Osteoblast (primary cell): Measurements from ENCODE around the gene DTHD1. TPM values are rescaled to one million over a fixed set of nuclear protein-coding genes. Genes with fewer than 3 reads are reported as not detected.

Source experiments
- DNase-seq: peaks from one replicate; pipeline ENCODE4 v3.0.0; 2011; ENCODE audit warnings: low spot score, mixed read lengths; ENCODE audit not compliant: insufficient read length; ENCODE audit errors: missing footprints
- H2AFZ ChIP-seq: 2 replicates; pipeline ENCODE4 v1.6.0; 2011; ENCODE audit warnings: mild to moderate bottlenecking, low read length
- H3K27ac ChIP-seq: 2 replicates; pipeline ENCODE4 v1.5.1; 2011; ENCODE audit warnings: mild to moderate bottlenecking, low read depth, low read length, moderate library complexity
- H3K27me3 ChIP-seq: 2 replicates; pipeline ENCODE4 v1.6.0; 2012; ENCODE audit warnings: mild to moderate bottlenecking, control low read depth, inconsistent platforms, low read length, moderate library complexity; ENCODE audit not compliant: insufficient read depth
- H3K36me3 ChIP-seq: 2 replicates; pipeline ENCODE4 v1.5.1; 2011; ENCODE audit warnings: mild to moderate bottlenecking, low read length, control low read depth, moderate library complexity; ENCODE audit not compliant: insufficient read depth
- H3K4me1 ChIP-seq: 2 replicates; pipeline ENCODE4 v1.5.1; 2011; ENCODE audit warnings: mild to moderate bottlenecking, low read length, control low read depth, moderate library complexity; ENCODE audit not compliant: insufficient read depth
- H3K4me2 ChIP-seq: 2 replicates; pipeline ENCODE4 v1.6.0; 2011; ENCODE audit warnings: mild to moderate bottlenecking, low read length; ENCODE audit not compliant: insufficient read depth
- H3K4me3 ChIP-seq: fragments of 200-600 bp; sonication (generic); 3 replicates; pipeline ENCODE4 v1.5.1; 2012; ENCODE audit warnings: mild to moderate bottlenecking, low read length, inconsistent platforms; ENCODE audit not compliant: insufficient read depth
- H3K79me2 ChIP-seq: 2 replicates; pipeline ENCODE4 v1.6.0; 2012; ENCODE audit warnings: mild to moderate bottlenecking, low read length, control low read depth, inconsistent platforms; ENCODE audit not compliant: insufficient read depth
- H3K9me3 ChIP-seq: 2 replicates; pipeline ENCODE4 v1.5.1; 2011; ENCODE audit warnings: low read depth, low read length, control low read depth
- H4K20me1 ChIP-seq: 2 replicates; pipeline ENCODE4 v1.6.0; 2012; ENCODE audit warnings: mild to moderate bottlenecking, low read length, control low read depth; ENCODE audit not compliant: insufficient read depth
- CTCF ChIP-seq: IDR thresholded peaks from 2 replicates; pipeline ENCODE4 v1.5.1; 2011; ENCODE audit warnings: mild to moderate bottlenecking, low read depth, low read length, moderate library complexity; ENCODE audit errors: extremely low read depth
- total RNA-seq: library from RNA; depleted of rRNA; stranded (reverse); fragments of >200 nt; gene quantifications from 2 replicates; pipeline ENCODE4 v1.2.3, GENCODE V29; 2012

DTHD1 gene
- total RNA-seq, 1 donor: not detected

GRCh38 chr4:36285784-36286480, 4.5 kb downstream of the DTHD1 start:
- Histone ChIP-seq H3K4me1 (no peaks in the 10 kb centered on the region), H3K27me3 (no peaks in the 10 kb centered on the region), H4K20me1 (no peaks in the 10 kb centered on the region), H2AFZ (no peak overlapping the region), H3K27ac (no peak overlapping the region), H3K79me2 (no peaks in the 10 kb centered on the region), H3K9me3 (no peaks in the 10 kb centered on the region), H3K4me3 (no peak overlapping the region), H3K4me2 (no peak overlapping the region), H3K36me3 (no peaks in the 10 kb centered on the region)
- TF ChIP-seq CTCF: no peak
- DNase-seq: no peak

- TF ChIP-seq CTCF: no peak
- Histone ChIP-seq H3K36me3 (no peaks in the 10 kb centered on the region), H3K4me2 (no peak overlapping the region), H3K4me1 (no peaks in the 10 kb centered on the region), H3K27me3 (no peaks in the 10 kb centered on the region), H3K27ac (no peak overlapping the region), H3K4me3 (no peak overlapping the region), H2AFZ (no peak overlapping the region), H4K20me1 (no peaks in the 10 kb centered on the region), H3K9me3 (no peaks in the 10 kb centered on the region), H3K79me2 (no peaks in the 10 kb centered on the region)
- DNase-seq: no peak
Observed at GRCh38 chr4:36286481-36286871, 5.1 kb downstream of the DTHD1 start.

- H3K79me2 ChIP-seq: no peaks in the 10 kb centered on the region
- no peak for TF ChIP-seq CTCF
- no peaks in the 10 kb centered on the region for H3K36me3 ChIP-seq
- no peak overlapping the region for H3K4me3 ChIP-seq
- H3K9me3 ChIP-seq: no peaks in the 10 kb centered on the region
- H3K27ac ChIP-seq: no peak overlapping the region
- no peaks in the 10 kb centered on the region for H3K4me1 ChIP-seq
- peak; percentile 11 for DNase-seq
- H4K20me1 ChIP-seq: no peaks in the 10 kb centered on the region
- no peaks in the 10 kb centered on the region for H3K27me3 ChIP-seq
- no peak overlapping the region for H3K4me2 ChIP-seq
- H2AFZ ChIP-seq: no peak overlapping the region
Observed at GRCh38 chr4:36288731-36289426, 7.5 kb downstream of the DTHD1 start.

GRCh38 chr4:36290641-36291040, 9.2 kb downstream of the DTHD1 start:
- DNase-seq: no peak

More at GRCh38 chr4:36290641-36291040, 9.2 kb downstream of the DTHD1 start:
- H3K4me1 ChIP-seq: no peaks in the 10 kb centered on the region
- H2AFZ ChIP-seq: no peak overlapping the region
- no peaks in the 10 kb centered on the region for H3K36me3 ChIP-seq
- H3K79me2 ChIP-seq: no peaks in the 10 kb centered on the region
- H3K27me3 ChIP-seq: no peaks in the 10 kb centered on the region
- no peak overlapping the region for H3K27ac ChIP-seq
- H3K4me2 ChIP-seq: no peak overlapping the region
- H3K4me3 ChIP-seq: no peak overlapping the region
- H3K9me3 ChIP-seq: no peaks in the 10 kb centered on the region
- H4K20me1 ChIP-seq: no peaks in the 10 kb centered on the region
- TF ChIP-seq CTCF: no peak
